IMR-90 (cell line): ENCODE measurements around the gene PGRMC1.

Experiments used
- BHLHE40 ChIP-seq: fragments of 150-350 bp; IDR thresholded peaks from 2 replicates; pipeline ENCODE4 v1.6.1; 2016; ENCODE audit warnings: mild to moderate bottlenecking, low read depth, low read length
- CEBPB ChIP-seq: IDR thresholded peaks from 2 replicates; pipeline ENCODE4 v1.6.1; 2012; ENCODE audit warnings: low read depth, low read length, improper control_type of control experiment
- FOS ChIP-seq: fragments of 150-350 bp; IDR thresholded peaks from 2 replicates; pipeline ENCODE4 v1.6.1; 2016; ENCODE audit warnings: low read depth, low read length
- MAFK ChIP-seq: IDR thresholded peaks from 2 replicates; pipeline ENCODE4 v1.6.1; 2012; ENCODE audit warnings: low read depth, low read length, improper control_type of control experiment
- MAZ ChIP-seq: IDR thresholded peaks from 2 replicates; pipeline ENCODE4 v1.6.1; 2012; ENCODE audit warnings: low read depth, mild to moderate bottlenecking, low read length, improper control_type of control experiment, moderate library complexity, borderline replicate concordance
- MXI1 ChIP-seq: IDR thresholded peaks from 2 replicates; pipeline ENCODE4 v1.6.1; 2012; ENCODE audit warnings: low read depth, mild to moderate bottlenecking, low read length, moderate library complexity, borderline replicate concordance
- POLR2A ChIP-seq: IDR thresholded peaks from 2 replicates; pipeline ENCODE4 v1.6.1; 2012; ENCODE audit warnings: mild to moderate bottlenecking, low read depth, low read length
- RAD21 ChIP-seq: IDR thresholded peaks from 2 replicates; pipeline ENCODE4 v1.6.1; 2012; ENCODE audit warnings: low read length, improper control_type of control experiment
- RFX5 ChIP-seq: IDR thresholded peaks from 2 replicates; pipeline ENCODE4 v1.8.0; 2012; ENCODE audit warnings: low read depth, mild to moderate bottlenecking, low read length, moderate library complexity
- SMC3 ChIP-seq: fragments of 150-350 bp; IDR thresholded peaks from 2 replicates; pipeline ENCODE4 v1.6.1; 2016; ENCODE audit warnings: low read depth, mild to moderate bottlenecking, antibody characterized with exemption, low read length, moderate library complexity
- TF ChIP-seq, protein P1 (sequence below): conservative IDR thresholded peaks from 2 replicates; pipeline ENCODE4 v1.5.1; 2012; ENCODE audit warnings: mild to moderate bottlenecking, low read depth, low read length, improper control_type of control experiment
- TF ChIP-seq, protein P2 (sequence below): fragments of 150-350 bp; IDR thresholded peaks from 2 replicates; pipeline ENCODE4 v1.6.1; 2016; ENCODE audit warnings: low read depth, mild to moderate bottlenecking, low read length, moderate library complexity, borderline replicate concordance
- TF ChIP-seq, protein P3 (sequence below): fragments of 150-350 bp; IDR thresholded peaks from 2 replicates; pipeline ENCODE4 v1.6.1; 2017; ENCODE audit warnings: mild to moderate bottlenecking, antibody characterized with exemption, low read length, low read depth

DNA sequence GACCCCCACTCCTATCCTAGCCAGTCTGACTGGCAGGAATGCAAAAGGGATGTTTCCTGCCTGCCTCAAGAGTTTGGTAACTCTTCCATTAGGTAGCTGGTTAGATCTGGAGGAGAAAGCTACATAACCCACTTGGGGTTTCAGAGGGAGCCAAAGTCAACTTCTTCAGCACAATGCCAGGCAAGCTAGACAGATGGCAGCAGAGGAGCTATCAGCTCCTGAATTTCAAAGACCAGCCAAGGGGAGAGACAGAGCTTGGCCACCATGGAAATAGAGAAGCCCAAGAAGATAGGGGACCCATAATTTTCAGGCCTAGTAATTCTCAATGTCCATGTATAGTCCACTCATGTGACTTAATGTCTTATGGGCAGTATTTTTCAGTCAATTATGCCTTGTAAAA is 56.4 kb downstream of the PGRMC1 start:
- TF ChIP-seq, protein P1, sequence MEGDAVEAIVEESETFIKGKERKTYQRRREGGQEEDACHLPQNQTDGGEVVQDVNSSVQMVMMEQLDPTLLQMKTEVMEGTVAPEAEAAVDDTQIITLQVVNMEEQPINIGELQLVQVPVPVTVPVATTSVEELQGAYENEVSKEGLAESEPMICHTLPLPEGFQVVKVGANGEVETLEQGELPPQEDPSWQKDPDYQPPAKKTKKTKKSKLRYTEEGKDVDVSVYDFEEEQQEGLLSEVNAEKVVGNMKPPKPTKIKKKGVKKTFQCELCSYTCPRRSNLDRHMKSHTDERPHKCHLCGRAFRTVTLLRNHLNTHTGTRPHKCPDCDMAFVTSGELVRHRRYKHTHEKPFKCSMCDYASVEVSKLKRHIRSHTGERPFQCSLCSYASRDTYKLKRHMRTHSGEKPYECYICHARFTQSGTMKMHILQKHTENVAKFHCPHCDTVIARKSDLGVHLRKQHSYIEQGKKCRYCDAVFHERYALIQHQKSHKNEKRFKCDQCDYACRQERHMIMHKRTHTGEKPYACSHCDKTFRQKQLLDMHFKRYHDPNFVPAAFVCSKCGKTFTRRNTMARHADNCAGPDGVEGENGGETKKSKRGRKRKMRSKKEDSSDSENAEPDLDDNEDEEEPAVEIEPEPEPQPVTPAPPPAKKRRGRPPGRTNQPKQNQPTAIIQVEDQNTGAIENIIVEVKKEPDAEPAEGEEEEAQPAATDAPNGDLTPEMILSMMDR: no peak
- TF ChIP-seq MAZ: no peak
- no peak for TF ChIP-seq POLR2A
- no peak for TF ChIP-seq SMC3
- no peak for TF ChIP-seq CEBPB
- TF ChIP-seq FOS: no peak
- TF ChIP-seq MXI1: no peak
- no peak for TF ChIP-seq RAD21
- TF ChIP-seq BHLHE40: no peak
- TF ChIP-seq, protein P2, sequence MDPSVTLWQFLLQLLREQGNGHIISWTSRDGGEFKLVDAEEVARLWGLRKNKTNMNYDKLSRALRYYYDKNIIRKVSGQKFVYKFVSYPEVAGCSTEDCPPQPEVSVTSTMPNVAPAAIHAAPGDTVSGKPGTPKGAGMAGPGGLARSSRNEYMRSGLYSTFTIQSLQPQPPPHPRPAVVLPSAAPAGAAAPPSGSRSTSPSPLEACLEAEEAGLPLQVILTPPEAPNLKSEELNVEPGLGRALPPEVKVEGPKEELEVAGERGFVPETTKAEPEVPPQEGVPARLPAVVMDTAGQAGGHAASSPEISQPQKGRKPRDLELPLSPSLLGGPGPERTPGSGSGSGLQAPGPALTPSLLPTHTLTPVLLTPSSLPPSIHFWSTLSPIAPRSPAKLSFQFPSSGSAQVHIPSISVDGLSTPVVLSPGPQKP: no peak
- TF ChIP-seq, protein P3, sequence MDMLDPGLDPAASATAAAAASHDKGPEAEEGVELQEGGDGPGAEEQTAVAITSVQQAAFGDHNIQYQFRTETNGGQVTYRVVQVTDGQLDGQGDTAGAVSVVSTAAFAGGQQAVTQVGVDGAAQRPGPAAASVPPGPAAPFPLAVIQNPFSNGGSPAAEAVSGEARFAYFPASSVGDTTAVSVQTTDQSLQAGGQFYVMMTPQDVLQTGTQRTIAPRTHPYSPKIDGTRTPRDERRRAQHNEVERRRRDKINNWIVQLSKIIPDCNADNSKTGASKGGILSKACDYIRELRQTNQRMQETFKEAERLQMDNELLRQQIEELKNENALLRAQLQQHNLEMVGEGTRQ: no peak
- no peak for TF ChIP-seq MAFK
- no peak for TF ChIP-seq RFX5
